ENCODE results near the gene PHF12. TPM values are rescaled to one million over a fixed set of nuclear protein-coding genes. Genes with fewer than 3 reads are reported as not detected.

PHF12 gene
- total RNA-seq, 1 donor from 2014 or later = 7.1 TPM

GRCh38 chr17:28857905-28858800, 93.2 kb downstream of the PHF12 start:
- TF ChIP-seq CTCF (IDR thresholded peaks at IDR 0.05; ENCODE audit: insufficient read depth, low read length, severe bottlenecking) = no peak
- peaks cover 19% of the 10 kb centered on the region for H3K36me3 ChIP-seq (ENCODE audit: control insufficient read depth, insufficient read depth, low read length)
- DNase-seq (ENCODE audit: low read depth) (no peak), FAIRE-seq (no peak)
- H3K4me3 ChIP-seq (ENCODE audit: low read depth, low read length) = no peak overlapping the region
- no peaks in the 10 kb centered on the region for H3K27me3 ChIP-seq (ENCODE audit: control insufficient read depth, insufficient read depth, low read length)

GRCh38 chr17:28856028-28856574, 95.2 kb downstream of the PHF12 start:
- H3K4me3 ChIP-seq (ENCODE audit: low read depth, low read length) = no peak overlapping the region
- no peaks in the 10 kb centered on the region for H3K27me3 ChIP-seq (ENCODE audit: control insufficient read depth, insufficient read depth, low read length)
- TF ChIP-seq CTCF (IDR thresholded peaks at IDR 0.05; ENCODE audit: insufficient read depth, low read length, severe bottlenecking) = no peak
- FAIRE-seq = no peak
- DNase-seq (ENCODE audit: low read depth) = no peak
- H3K36me3 ChIP-seq (ENCODE audit: control insufficient read depth, insufficient read depth, low read length) = peaks cover 19% of the 10 kb centered on the region

- Histone ChIP-seq H3K4me3 (ENCODE audit: low read depth, low read length) (peak overlapping the region; percentile 65), H3K27me3 (ENCODE audit: control insufficient read depth, insufficient read depth, low read length) (no peaks in the 10 kb centered on the region), H3K36me3 (ENCODE audit: control insufficient read depth, insufficient read depth, low read length) (peaks cover 15% of the 10 kb centered on the region)
- DNase-seq (ENCODE audit: low read depth) (no peak), FAIRE-seq (no peak)
- TF ChIP-seq CTCF (IDR thresholded peaks at IDR 0.05; ENCODE audit: insufficient read depth, low read length, severe bottlenecking) = no peak
Observed at GRCh38 chr17:28855336-28855679, 96.0 kb downstream of the PHF12 start.

Other genes starting within 250 kb of the PHF12 start
- 0.26 and 0.64 TPM in 2 replicates for gene PROCA1, start 239.6 kb downstream of the PHF12 start, total RNA-seq
- gene RAB34, start 233.7 kb downstream of the PHF12 start, total RNA-seq = 42.5 and 68.7 TPM in 2 replicates
- 928 and 1,097 TPM in 2 replicates for gene RPL23A, start 231.5 kb downstream of the PHF12 start, total RNA-seq
- 6.5 and 7.4 TPM in 2 replicates for gene TLCD1, start 225.3 kb downstream of the PHF12 start, total RNA-seq
- 3.1 and 3.2 TPM in 2 replicates for gene NEK8, start 222.7 kb downstream of the PHF12 start, total RNA-seq
- gene TRAF4, start 207.5 kb downstream of the PHF12 start, total RNA-seq = 32.0 and 36.6 TPM in 2 replicates
- 3.2 and 3.6 TPM in 2 replicates for gene FAM222B, start 108.7 kb downstream of the PHF12 start, total RNA-seq
- 17.3 and 17.6 TPM in 2 replicates for gene ERAL1, start 96.5 kb downstream of the PHF12 start, total RNA-seq
- gene FLOT2, start 53.8 kb downstream of the PHF12 start, total RNA-seq = 24.5 TPM in 2 replicates
- 2.9 and 11.3 TPM in 2 replicates for gene DHRS13, start 48.4 kb downstream of the PHF12 start, total RNA-seq
- not detected in 2 replicates for gene SEZ6, start 54.5 kb upstream of the PHF12 start, total RNA-seq
- gene PIPOX, start 91.6 kb upstream of the PHF12 start, total RNA-seq = 0.26 and 1.4 TPM in 2 replicates
- gene MYO18A, start 228.9 kb upstream of the PHF12 start, total RNA-seq = 23.4 and 57.6 TPM in 2 replicates

All from bronchial epithelial cell (primary cell).